ENCODE data around the gene ANO8. TPM values are rescaled to one million over a fixed set of nuclear protein-coding genes. Genes with fewer than 3 reads are reported as not detected.

The ANO8 gene
- total RNA-seq, 2 donors from 2014 or later = 4.5 to 7.2 TPM

- Mint-ChIP-seq H3K27ac (no peak overlapping the region), H3K9me3 (no peaks in the 10 kb centered on the region), H3K36me3 (no peaks in the 10 kb centered on the region)
- no peak for ATAC-seq
- DNase-seq (ENCODE audit: low spot score in 2 of 2) = no peak
Measured at GRCh38 chr19:17351815-17352435, 17.3 kb upstream of the ANO8 start.

- no peaks in the 10 kb centered on the region for H3K9me3 Mint-ChIP-seq
- no peak for DNase-seq (ENCODE audit: low spot score in 2 of 2)
- no peak for ATAC-seq
- no peak overlapping the region for H3K27ac Mint-ChIP-seq
- H3K36me3 Mint-ChIP-seq = no peaks in the 10 kb centered on the region
Measured at GRCh38 chr19:17348700-17349099, 14.0 kb upstream of the ANO8 start.

- H3K36me3 Mint-ChIP-seq = no peaks in the 10 kb centered on the region
- no peak overlapping the region for H3K27ac Mint-ChIP-seq
- ATAC-seq (no peak), DNase-seq (ENCODE audit: low spot score in 2 of 2) (no peak)
- no peaks in the 10 kb centered on the region for H3K9me3 Mint-ChIP-seq
Measured at GRCh38 chr19:17347877-17348276, 13.2 kb upstream of the ANO8 start.

- no peaks in the 10 kb centered on the region for H3K36me3 Mint-ChIP-seq
- DNase-seq (ENCODE audit: low spot score in 2 of 2) (no peak), ATAC-seq (no peak)
- H3K9me3 Mint-ChIP-seq = no peaks in the 10 kb centered on the region
- no peak overlapping the region for H3K27ac Mint-ChIP-seq
Measured at GRCh38 chr19:17347361-17347760, 12.7 kb upstream of the ANO8 start.

- Mint-ChIP-seq H3K36me3 (no peaks in the 10 kb centered on the region), H3K27ac (peak overlapping the region in 1 of 2 donors; percentile 63), H3K9me3 (no peaks in the 10 kb centered on the region)
- peak; percentile 82 to 91 for DNase-seq (ENCODE audit: low spot score in 2 of 2)
- peak; percentile 97 to 99 for ATAC-seq
Measured at GRCh38 chr19:17346109-17346671, 11.5 kb upstream of the ANO8 start.

- ATAC-seq (no peak), DNase-seq (ENCODE audit: low spot score in 2 of 2) (no peak)
- no peaks in the 10 kb centered on the region for H3K36me3 Mint-ChIP-seq
- H3K9me3 Mint-ChIP-seq = no peaks in the 10 kb centered on the region
- no peak overlapping the region for H3K27ac Mint-ChIP-seq
Measured at GRCh38 chr19:17341845-17342244, 7.2 kb upstream of the ANO8 start.

- peaks cover 0 to 4% of the 10 kb centered on the region in 2 donors for H3K36me3 Mint-ChIP-seq
- ATAC-seq = no peak
- H3K9me3 Mint-ChIP-seq = no peaks in the 10 kb centered on the region
Measured at GRCh38 chr19:17341386-17341785, 6.7 kb upstream of the ANO8 start.

GRCh38 chr19:17340871-17341357, 6.3 kb upstream of the ANO8 start:
- no peak overlapping the region for H3K27ac Mint-ChIP-seq
- no peak for DNase-seq (ENCODE audit: low spot score in 2 of 2)
- no peaks in the 10 kb centered on the region for H3K9me3 Mint-ChIP-seq
- no peak for ATAC-seq
- peaks cover 0 to 4% of the 10 kb centered on the region in 2 donors for H3K36me3 Mint-ChIP-seq

More at GRCh38 chr19:17341386-17341785, 6.7 kb upstream of the ANO8 start:
- no peak overlapping the region for H3K27ac Mint-ChIP-seq
- no peak for DNase-seq (ENCODE audit: low spot score in 2 of 2)

GRCh38 chr19:17340302-17340870, 5.7 kb upstream of the ANO8 start:
- H3K36me3 Mint-ChIP-seq = peaks cover 0 to 4% of the 10 kb centered on the region in 2 donors
- DNase-seq (ENCODE audit: low spot score in 2 of 2) (no peak), ATAC-seq (no peak)
- H3K27ac Mint-ChIP-seq = no peak overlapping the region
- H3K9me3 Mint-ChIP-seq = no peaks in the 10 kb centered on the region

GRCh38 chr19:17339088-17339741, 4.6 kb upstream of the ANO8 start:
- Mint-ChIP-seq H3K9me3 (no peaks in the 10 kb centered on the region), H3K36me3 (peaks cover 0 to 4% of the 10 kb centered on the region in 2 donors), H3K27ac (no peak overlapping the region)
- DNase-seq (ENCODE audit: low spot score in 2 of 2) = peak in 1 of 2 donors; percentile 56
- no peak for ATAC-seq

- Mint-ChIP-seq H3K36me3 (peaks cover 0 to 4% of the 10 kb centered on the region in 2 donors), H3K27ac (peak overlapping the region in 1 of 2 donors; percentile 49), H3K9me3 (no peaks in the 10 kb centered on the region)
- no peak for DNase-seq (ENCODE audit: low spot score in 2 of 2)
- no peak for ATAC-seq
Measured at GRCh38 chr19:17338433-17339078, 3.9 kb upstream of the ANO8 start.

GRCh38 chr19:17337675-17338432, 3.2 kb upstream of the ANO8 start:
- H3K9me3 Mint-ChIP-seq = no peaks in the 10 kb centered on the region
- peak; percentile 4 to 10 for ATAC-seq
- DNase-seq (ENCODE audit: low spot score in 2 of 2) = peak in 1 of 2 donors; percentile 51
- peak overlapping the region; percentile 49 to 51 for H3K27ac Mint-ChIP-seq
- H3K36me3 Mint-ChIP-seq = peaks cover 2 to 4% of the 10 kb centered on the region in 2 donors

- Mint-ChIP-seq H3K9me3 (no peaks in the 10 kb centered on the region), H3K36me3 (peaks cover 4 to 5% of the 10 kb centered on the region in 2 donors), H3K27ac (peak within 1 kb of the TSS; percentile 49 to 77)
- ATAC-seq (peak; percentile 87 to 92), DNase-seq (ENCODE audit: low spot score in 2 of 2) (peak; percentile 91 to 96)
Measured at GRCh38 chr19:17336872-17337674, 2.4 kb upstream of the ANO8 start, which contains the start of gene GTPBP3. Gene GTPBP3, plus strand, starts transcription at chr19:17337553. Its CDS starts 59 bp downstream, at chr19:17337612.

- Mint-ChIP-seq H3K36me3 (peaks cover 4 to 5% of the 10 kb centered on the region in 2 donors), H3K27ac (no peak overlapping the region), H3K9me3 (no peaks in the 10 kb centered on the region)
- ATAC-seq = no peak
- DNase-seq (ENCODE audit: low spot score in 2 of 2) = no peak
Measured at GRCh38 chr19:17335575-17335974, 920 bp upstream of the ANO8 start.
